Measurements from ENCODE around the gene STK10.
A peak's percentile ranks its signal among the peaks of the same experiment; 100 is the strongest.
"Not testable (repeated sequence)": the region's sequence is repeated elsewhere in the genome, so short reads cannot be mapped to it uniquely, and the experiment has no call there.

STK10 gene

DNA sequence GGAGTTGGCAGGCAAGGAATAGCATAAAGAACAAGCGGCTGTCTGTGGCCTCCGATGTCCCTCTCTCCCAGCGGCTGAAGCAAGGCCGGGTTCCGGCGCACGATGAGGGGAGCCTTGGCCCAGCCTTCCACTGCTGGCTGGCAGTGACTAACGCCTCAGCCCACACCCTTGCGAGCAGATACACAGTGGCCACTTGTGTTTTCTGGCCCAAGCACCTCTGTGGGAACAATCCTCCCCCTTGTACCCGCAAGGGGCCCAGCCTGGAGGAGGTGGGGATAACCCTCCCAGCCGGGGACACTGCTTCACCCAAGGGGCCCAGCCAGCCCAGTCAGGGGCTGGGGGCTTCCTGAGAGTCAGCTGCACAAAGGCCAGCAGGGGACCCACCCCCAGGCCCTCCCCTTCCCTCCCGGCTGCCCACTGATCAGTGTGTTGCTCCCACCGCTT is 23.2 kb downstream of the STK10 start:
- no peak for DNase-seq

DNA sequence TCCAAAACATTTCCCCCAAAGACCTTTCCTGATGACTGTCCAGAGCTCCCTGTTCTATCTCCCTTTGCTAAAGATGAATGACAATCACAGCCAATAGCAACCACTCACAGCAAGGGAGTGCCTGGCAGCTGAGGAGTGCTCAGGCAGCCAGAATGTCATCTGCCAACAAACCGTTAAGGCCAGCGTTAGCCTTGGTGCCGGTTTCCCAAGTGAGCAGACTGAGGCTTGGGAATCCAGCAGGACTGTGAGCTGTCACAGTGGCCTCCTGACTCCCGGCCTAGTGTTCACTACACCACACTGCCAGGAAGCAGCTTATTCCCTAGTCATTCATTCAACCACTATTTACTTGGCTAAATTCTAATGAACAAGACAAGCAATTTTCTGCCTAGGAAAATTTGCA is 24.7 kb downstream of the STK10 start:
- no peak for DNase-seq

DNA sequence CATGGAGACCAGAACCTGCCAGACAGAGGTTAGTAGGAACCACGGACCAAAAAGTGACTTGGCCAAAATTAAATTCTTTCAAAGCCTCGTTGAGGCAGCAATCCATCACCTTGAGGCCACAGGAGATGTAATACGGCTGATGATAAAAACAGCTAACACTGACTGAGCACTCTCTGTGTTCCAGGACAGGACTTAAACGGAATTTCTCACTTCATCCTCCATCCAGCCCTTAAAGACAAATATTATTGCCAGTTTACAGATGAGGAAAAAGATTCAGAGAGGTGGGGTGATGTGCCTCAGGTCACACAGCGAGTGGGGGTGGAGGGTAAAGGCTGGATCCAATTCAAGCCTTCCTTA is 25.1 kb downstream of the STK10 start:
- DNase-seq: no peak

DNA sequence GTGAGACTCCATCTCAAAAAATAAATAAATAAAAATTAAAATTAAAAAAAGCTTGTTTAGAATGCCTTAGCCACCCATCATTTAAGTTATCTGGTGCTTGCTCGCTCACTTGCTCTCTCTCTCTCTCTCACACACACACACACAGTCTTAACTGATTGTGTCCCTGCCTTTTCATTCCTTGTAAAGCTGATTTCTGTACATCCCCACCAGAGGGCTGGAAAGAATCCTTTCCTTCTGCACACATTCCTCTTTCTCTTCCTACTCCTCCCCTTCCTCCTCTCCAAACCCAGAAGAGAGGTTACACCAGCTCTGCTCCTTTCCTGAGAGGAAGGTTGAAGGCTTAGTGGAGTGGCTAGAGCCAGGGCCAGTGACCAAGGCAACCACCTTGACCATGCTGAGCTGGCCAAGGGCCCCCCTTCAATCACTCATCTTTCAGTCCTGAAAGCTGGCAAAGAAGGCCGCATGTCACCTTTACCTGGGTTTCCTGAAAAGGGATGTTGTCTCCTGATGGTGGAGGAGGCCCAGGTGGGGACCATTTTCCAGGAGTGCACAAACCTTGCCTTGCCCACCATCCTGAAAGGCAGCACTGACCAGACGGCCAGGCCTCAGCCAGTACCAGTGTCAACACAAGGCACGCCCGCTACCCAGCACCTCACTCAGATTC is 25.6 kb downstream of the STK10 start:
- DNase-seq: no peak

DNA sequence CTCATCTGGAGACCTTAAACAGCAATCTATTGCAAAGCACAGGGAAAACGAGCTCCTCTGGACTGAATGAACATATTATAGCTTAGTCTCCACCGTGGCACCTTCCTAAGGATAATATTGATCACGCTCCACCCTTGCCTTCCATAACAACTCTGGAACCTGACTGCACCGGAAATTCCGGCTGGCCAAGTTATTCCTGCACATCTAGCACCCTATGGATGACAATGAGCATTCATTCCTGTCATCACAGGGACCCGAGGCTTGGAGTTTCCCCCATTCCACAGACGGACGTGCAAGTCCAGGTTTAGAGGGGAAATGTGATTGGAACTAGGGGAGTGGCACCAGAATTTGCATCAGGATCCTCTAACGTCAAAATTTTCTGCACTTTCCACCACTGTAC is 27.5 kb downstream of the STK10 start:
- DNase-seq: no peak

DNA sequence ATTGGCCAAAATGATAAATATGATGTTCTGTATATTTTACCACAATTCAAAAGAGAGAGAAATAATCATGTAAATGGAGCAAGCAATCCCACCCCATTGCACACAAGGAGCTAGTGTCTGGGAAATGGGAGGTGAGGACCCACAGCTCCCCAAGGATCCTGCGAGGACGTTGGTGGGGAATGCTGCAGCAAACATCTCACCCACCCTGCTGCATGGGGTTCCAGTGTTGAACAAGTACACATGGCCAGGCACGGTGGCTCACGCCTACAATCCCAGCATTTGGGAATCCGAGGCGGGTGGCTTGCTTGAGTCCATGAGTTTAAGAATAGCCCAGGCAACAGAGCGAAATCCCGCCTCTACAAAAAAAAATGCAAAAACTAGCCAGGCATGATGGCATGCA is 29.0 kb downstream of the STK10 start:
- DNase-seq: no peak

DNA sequence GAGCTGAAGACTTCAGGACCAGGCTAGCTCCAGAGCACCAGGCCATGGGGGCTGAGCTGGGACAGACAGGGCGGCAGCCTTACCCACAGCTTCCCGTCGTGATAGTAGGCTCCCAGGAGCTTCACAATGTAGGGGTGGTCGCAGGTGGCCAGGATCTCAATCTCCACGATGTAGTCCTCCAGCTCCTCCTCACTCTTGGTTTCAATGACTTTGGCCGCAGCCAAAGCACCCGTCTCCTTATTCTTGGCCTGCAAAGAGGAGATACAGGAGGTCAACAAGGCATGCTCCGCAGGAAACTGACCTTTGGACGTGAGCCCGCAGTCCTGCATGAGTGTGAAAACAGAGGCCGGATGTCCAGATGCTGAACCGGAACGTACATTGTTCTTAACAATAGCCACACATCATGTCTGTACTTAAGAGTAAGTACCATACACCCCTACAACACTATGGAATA is 31.5 kb downstream of the STK10 start:
- no peak for DNase-seq

DNA sequence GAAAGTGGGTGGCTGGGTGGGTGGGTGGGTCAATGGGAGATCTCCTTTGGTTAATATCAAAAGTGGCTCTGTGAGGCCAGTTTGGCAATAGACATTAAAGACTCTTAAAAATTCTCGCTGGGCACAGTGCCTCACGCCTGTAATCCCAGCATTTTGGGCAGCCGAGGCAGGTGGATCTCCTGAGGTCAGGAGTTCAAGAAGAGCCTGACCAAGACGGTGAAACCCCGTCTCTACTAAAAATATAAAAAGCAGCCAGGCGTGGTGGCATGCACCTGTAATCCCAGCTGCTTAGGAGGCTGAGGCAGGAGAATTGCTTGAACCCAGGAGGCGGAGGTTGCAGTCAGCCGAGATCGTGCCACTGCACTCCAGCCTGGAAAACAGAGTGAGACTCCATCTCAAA is 32.9 kb downstream of the STK10 start:
- not testable (repeated sequence) for DNase-seq

DNA sequence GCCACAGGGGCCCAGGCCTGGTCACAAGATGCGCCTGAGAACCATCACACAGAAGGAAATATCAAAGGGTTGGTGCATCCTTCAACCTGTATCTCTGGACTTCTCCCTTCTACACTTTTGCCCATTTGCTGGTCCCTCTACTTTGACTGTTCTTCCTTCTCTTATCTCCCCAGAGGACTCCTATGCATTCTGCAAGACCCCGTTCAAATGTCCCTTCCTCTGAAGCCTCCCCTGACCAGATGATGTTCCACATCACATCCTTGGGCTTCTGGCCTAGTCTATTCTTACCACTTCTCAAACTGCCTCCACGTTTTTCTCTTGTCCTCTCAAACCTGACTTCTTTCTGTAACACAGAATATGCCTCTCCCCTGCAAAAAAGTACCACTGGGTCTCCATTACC is 34.3 kb downstream of the STK10 start:
- DNase-seq: no peak

DNA sequence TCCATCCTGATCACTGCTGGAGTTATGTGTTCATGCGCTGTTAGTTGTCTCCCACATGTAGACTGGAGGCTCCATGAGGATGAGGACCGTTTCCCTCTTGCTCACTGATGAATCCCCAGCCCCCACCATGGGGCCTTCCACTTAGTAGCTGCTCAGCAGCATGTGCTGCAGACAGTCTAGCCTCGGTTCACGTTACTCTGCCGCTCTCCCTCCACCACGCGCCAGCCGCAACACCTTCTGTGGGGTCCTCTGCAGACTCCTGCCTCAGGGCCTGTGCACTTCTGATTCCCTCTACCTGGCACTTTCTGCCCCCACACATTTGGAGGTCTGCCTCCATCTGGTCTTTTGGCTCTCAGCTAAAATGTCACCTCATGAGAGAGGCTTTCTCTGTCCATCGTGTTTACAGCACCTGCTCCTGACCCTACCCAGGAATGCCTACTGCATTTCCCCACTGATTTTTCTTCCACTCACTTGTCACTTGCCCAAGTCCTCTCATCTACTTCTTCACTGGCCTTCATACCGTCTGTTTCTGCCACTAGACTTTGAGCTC is 36.3 kb downstream of the STK10 start:
- no peak for DNase-seq

DNA sequence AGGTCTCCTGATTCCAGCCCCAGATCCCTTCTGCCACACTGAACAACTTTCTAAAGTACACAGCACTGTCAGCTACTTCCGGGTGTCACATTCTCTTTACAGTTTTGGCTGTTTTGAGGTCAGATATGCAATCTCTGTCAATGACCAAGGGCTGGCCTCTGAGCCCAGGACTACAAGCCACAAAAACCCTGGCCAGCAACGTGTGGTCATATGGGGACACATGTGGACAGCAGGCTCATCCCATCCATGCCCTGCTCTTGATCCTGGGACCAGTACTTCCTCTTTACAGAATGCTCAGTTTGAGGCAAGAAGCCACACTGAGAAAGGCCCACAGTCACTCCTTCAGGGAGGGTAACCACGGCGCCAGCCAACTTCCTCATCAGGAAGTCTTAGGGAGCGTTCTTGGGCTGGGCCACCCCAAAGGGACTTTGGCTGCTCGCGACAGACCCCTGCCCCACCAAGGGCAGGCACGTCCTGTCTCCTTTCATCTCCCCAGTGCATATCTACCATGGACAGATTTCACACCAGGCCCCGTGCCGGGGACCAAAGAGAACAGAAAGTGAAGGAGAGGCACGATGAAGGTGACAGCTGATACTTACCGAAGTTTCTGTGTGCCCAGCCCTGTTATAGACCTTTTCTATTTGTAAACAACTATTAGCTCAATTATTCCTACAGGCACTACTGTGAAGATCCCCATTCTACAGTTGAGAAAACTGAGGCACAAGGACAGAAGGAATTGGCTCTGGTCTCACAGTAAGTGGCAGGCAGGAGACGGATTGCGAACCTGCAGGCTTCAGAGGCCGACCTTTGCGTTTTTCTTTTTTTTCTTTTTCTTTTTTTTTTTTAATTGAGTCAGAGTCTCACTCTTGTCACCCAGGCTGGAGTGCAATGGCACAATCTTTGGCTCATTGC is 37.3 kb downstream of the STK10 start:
- no peak for DNase-seq

DNA sequence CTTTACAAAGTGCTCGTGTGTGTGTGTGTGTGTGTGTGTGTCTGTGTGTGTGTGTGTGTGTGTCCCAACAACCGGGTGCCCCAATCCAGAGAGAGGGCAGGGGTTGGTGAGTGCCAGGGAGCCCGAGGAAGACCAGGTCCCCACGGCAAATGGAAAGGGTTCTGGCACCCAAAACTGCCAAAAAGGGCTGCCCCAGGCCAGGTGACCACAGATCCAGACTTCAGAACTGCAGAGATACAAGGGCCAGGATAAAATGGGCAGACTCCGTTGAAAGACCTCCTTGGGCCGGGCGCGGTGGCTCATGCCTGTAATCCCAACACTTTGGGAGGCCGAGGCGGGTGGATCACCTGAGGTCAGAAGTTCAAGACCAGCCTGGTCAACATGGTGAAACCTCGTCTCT is 38.5 kb downstream of the STK10 start:
- DNase-seq: not testable (repeated sequence)

DNA sequence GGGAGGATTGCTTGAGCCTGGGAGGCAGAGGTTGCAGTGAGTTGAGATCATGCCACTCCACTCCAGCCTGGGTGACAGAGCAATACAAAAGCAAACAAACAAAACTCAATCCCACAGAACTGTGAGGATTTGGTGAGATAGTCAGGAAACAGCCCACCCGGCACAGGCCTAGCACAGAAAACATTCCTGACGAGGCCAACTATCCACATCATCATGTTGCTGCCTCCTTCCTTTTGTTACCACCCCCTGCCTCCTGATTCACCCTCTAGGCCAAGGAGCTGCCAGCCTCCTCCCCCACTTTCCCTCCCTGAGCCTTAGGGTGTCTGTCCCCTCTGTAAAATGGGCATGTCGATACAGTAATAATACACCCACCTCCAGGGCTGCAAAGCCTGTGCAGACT is 39.0 kb downstream of the STK10 start:
- DNase-seq: no peak

DNA sequence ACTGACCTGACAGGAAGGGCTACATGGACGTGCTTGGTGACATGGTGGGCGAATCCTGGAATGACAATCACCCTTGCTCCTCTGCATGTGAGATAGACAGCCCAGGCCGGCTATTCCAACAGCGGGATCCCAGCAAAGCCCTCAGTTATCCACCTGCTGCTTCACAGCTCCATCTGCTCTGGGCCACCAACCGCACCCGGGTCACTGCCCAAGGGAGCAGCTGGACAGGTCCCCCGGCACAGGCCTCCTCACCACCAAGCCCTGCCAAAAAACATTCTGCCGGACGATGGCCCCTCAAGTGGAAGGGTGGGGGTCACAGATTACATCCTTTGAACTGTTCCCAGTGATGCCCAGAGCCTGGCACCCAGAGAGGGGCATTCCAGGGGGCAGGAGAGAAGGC is 39.6 kb downstream of the STK10 start:
- no peak for DNase-seq

DNA sequence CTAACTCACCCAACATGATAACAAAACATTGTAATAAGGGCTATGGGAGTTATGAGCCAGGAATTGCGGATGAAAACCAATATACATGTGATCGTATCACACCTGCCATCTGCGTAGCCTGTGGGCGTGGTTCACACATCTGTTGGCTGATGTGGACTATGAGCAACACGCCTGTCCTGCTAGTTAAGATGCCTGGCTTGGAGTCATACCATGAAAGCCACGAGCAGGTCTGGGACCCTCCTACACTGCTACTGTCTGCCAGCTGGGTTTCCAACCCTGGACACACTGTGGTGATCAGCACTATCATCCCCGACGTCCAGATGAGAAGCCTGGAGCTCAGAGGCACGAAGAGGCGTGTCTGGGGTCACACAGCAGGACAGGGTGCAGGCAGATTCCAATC is 40.2 kb downstream of the STK10 start:
- DNase-seq: no peak

DNA sequence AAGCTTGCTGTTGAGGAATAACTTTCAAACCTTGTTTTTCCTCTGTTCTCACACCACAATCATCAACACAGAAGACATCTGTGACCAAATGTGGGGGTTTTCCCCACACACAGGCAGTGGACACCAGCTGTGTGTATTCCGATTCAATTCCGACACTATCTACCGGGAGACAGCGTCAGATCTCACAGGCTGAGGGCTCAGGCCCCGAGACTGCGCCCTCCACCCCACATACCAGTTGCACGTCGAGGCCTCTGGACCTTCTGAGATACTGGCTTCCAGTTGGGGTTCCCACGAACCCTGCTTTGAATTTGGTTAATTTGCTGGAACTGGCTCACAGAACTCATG is 41.3 kb downstream of the STK10 start:
- no peak for DNase-seq

DNA sequence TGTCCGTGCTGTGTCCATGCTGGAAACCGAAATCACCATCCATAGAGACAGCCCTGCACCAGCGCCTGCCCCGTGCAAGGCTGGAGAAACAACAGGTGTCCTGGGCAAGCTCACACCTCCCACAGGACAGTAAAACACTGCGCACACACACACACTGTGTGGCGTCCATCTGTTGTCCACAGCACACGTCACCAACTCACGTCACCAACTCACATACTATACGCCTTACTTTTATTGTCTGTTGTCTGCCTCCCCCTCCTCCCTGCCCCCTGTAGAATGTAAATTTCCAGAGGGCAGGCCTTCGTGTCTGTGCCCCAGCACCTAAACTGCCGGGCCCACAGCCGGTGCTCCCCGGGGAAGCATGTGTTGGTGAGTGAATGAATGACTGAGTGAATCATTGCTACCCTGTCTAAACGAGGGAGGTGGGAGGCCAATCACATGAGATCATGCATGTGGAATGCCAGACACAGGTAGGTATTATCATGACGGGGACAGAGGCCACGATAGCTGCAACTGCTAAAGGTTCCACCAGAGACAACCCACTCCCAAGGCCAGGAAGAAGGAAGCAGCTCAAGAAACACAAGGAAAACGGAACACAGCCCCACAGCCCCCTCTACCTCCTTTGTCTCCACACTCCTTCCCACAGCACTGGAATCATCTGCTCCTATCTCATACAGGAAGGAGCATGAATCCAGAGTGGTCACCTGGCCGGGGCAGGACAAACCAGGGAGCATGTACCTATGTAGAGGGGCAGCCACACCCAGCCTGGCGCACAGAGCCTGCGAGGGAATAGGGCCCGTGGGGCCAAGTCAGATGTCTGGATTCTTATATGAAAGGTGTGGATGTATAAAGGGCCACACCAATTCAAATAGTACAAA is 41.9 kb downstream of the STK10 start:
- no peak for DNase-seq

DNA sequence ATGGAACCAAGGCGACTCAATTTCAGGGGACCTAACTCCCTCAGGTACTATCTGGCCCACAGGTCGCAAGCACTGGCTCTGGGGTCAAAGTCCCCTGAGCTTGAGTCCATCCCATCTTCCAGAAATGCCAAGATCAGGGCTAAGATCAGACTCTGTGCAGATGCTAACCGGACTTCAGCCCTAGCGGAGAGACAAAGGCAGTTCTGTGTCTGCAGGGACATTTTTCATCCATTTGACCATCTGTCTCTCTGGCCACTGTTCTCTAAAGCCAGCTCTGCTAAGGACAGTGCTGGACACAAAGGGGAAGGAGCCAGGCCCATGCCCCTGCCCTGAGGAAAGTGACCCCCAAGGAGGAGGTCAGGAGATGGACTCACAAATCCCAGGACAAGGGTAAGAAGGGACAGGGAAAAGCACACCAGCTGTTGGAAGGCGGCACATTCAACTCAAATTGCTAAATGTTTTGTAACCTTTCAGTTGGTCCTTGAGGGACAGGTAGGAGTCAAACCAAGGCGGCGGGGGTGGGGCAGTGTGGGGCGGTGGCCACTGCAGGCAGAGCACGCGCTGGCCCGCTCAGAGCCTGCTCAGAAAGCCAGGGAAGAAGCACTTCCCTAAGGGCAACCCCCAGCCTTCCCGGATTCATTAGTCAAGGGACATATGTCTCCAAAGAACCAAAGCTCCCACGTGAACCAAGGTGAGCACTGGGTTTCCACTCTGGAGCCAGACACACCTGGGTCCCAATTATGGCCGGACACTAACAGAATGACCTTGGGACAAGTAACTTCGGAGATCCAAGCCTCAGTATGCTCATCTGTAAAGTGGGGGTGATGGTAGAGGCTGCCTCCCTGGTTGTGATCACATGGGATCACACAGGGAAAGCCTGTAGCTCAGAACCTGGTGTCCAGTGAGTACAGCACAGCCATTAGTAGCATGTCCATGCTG is 42.8 kb downstream of the STK10 start:
- no peak for DNase-seq

DNA sequence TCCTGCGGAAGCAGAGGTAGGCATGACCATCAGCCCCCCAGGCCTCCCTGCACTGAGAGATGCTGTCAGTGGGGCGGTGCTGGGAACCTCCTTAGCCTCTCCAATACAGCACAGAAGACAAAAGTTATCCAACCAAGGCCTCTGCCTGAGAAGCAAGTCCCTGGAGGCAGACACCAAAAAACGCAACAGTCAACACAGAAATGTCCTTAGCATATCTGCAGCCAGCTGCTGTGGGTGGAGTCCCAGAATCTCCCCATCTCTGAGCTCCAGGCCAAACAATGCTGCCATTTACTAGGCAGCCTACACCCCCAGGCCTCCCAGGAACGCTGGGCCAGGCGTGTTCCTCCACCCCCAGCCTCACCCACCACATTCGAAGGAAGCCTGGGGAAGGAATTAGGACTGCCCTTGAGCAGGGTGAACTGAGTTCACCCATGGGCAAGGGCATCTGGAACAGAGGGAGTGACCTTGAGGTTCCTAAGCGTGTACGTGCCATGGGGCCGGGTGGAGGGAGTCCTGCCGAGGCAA is 43.7 kb downstream of the STK10 start:
- DNase-seq: no peak

DNA sequence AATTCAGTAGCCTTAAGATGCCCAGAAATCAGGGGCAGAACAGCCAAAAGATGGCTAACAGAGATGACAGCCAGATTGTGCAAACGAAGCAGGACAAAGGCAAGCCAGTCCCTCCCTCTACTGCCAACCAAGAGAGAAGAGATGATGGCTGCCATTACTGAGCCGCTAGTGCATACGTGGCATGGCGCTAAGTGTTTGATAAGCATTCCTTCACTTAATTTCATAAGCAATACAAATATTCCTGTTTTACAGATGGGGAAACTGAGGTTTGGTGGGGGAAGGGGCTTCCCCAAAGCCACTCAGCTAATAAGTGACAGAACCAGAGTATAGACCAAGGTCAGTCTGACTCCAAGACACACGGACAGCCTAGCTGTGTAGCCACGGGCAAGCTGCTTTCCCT is 44.1 kb downstream of the STK10 start:
- DNase-seq: no peak

DNA sequence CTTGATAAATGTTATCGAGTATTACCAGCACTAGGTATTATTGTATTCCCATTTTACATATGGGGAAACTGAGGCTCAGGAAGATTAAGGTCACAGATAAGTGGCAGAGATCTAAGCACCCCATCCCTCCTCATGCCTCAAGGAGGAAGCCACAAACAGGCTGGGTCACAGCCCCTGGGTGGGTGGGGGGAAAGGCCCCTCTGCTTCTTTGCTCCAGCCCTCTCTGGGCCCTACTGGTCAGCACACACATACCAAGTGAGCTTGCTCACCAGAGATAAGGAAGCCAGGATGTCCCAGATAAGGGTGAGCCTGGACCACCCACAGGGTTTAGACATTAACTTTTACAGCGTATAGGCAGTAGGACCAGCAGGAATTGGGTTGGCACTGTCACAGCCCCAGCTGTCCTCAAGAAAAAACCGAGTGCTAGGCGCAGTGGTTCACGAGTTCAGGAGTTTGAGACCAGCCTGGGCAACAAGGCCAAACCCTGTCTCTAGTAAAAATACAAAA is 45.3 kb downstream of the STK10 start:
- DNase-seq: no peak

DNA sequence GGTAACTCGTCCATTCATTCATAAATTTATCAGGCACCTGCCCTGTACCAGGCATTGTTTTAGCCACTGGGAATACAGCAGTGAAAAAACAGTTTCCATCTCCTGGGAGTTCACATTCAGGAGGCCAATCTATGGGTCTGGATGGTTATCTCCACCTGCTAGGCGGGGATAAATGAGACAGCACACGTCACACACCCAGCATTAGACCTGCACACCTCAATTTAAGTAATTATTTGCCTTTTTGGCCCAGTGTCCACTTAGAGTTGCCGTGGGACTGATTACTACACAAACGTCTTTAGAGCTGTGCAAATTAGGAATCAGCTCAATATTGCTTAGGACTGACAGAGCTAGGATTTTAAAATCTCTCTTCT is 46.1 kb downstream of the STK10 start:
- peak in 1 of 2 experiments; percentile 52 for DNase-seq
